HG02973 (cell line): ENCODE data around the gene CSTF1.

Experiments used
- ATAC-seq: cut with Tn5 transposase; IDR thresholded peaks from one replicate; pipeline ENCODE4 v1.9.1; 2021; ENCODE audit warnings: moderate library complexity; ENCODE audit not compliant: unreplicated experiment

Gene CSTF1

GRCh38 chr20:56449459-56449858 is 57.0 kb downstream of the CSTF1 start:
- no peak for ATAC-seq

DNA sequence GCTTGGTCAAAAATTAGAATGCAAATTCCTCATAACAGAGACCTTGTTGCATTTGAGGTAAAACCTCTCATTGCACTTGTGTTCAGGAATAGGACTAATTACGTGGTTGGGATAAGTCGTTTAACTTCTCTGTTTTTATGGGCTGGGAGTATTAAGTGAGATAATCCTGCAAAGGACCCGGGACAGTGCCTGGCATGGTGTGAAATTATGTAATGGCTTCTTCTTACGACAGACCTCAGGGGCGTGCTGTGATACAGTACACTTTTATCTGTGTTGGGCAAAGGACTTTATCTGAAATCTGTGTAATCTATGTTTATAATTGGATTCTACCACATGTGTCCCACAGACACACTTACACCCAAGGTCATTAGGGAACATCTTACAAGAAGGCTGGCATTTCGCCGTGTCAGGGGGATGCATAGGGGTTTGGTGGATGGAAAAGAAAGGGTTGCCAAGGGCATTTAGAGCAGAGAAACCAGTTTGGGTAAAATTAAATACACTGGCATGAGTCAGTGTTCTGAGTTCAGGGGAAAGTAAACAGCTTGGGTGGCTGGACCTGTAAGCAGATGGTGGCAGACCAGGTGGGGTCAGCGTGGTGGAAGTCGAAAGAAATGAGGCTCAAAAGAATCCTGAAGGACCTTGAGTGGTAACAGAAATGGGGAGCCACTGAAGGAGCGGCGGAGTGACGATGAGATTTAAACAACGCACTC is 58.8 kb downstream of the CSTF1 start:
- ATAC-seq, result no peak

DNA sequence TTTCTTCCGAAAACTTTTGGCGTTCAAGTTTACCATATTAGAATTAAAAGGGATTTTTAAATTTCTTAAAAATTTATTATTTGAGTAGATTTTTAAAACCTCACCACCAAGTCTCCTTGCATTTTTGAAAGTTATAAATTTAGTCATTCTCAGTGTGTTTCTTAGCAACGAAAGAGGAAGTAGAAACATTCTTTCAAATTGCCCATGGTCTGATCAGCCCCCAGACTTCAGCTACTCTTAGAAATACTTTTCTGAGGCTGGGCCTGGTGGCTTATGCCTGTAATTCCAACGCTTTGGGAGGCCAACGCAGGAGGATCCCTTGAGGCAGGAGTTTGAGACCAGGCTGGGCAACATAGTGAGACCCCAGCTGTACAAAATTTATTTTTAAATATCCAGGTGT is 60.9 kb downstream of the CSTF1 start:
- ATAC-seq, result peak; percentile 88

DNA sequence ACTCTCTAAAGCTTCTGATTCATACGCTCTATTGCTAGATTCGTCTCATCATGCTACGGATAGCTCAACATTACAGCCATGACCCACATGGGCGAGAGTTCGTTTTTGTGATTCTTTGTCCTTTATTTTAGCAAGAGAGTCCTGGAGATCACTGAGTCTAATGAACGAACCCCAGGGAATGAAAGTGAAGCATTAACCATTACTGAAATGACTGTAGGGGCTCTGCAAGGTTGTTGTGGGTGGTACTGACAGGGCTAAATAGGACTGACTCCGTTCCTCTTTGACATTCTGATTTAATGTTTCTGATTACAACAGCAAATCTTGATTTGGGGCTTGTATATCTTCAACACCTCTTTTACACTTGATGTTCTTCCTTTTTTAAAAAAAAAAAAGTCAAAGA is 62.3 kb downstream of the CSTF1 start:
- peak; percentile 43 for ATAC-seq
